Lung (tissue), 12 donors: ENCODE measurements around the gene NDUFV2. TPM values are rescaled to one million over a fixed set of nuclear protein-coding genes. Genes with fewer than 3 reads are reported as not detected.

Experiments
- ATAC-seq: fragments of 200-7000 bp; cut with Tn5 transposase; one replicate; pipeline ENCODE4 v1.9.1; 2020; ENCODE audit warnings: moderate number of reproducible peaks; ENCODE audit not compliant: insufficient read depth, low FRiP score
- DNase-seq, 3 donors: peaks; one replicate each; pipeline ENCODE4 v3.0.0-alpha.2; 2013 to 2017
- H3K27ac ChIP-seq, 2 donors: one replicate each; pipeline ENCODE4 v1.5.1; 2013; ENCODE audit warnings: mild to moderate bottlenecking in 2 of 2, moderate library complexity in 2 of 2, control low read depth in 1 of 2, inconsistent platforms in 1 of 2, low read depth in 1 of 2, low read length in 1 of 2
- H3K27me3 ChIP-seq, 3 donors: one replicate each; pipeline ENCODE4 v1.5.1; 2013; ENCODE audit warnings: low read length in 2 of 3; ENCODE audit not compliant: control insufficient read depth in 3 of 3, insufficient read depth in 3 of 3
- H3K36me3 ChIP-seq, 4 donors: one replicate each; pipeline ENCODE4 v1.5.1; 2013; ENCODE audit warnings: low read length in 4 of 4, mild to moderate bottlenecking in 1 of 4, moderate library complexity in 1 of 4; ENCODE audit not compliant: control insufficient read depth in 4 of 4, insufficient read depth in 4 of 4
- H3K4me1 ChIP-seq, 5 donors: one replicate each; pipeline ENCODE4 v1.5.1; 2013; ENCODE audit warnings: low read length in 5 of 5, mild to moderate bottlenecking in 2 of 5, moderate library complexity in 1 of 5; ENCODE audit not compliant: control insufficient read depth in 5 of 5, insufficient read depth in 5 of 5
- H3K4me3 ChIP-seq: one replicate; pipeline ENCODE4 v1.5.1; 2013; ENCODE audit warnings: mild to moderate bottlenecking, control low read depth, moderate library complexity
- H3K9ac ChIP-seq, 2 donors: one replicate each; pipeline ENCODE4 v1.5.1; 2013; ENCODE audit warnings: low read length in 2 of 2, control low read depth in 1 of 2; ENCODE audit not compliant: insufficient read depth in 1 of 2
- H3K9me3 ChIP-seq, 4 donors: one replicate each; pipeline ENCODE4 v1.5.1; 2013; ENCODE audit warnings: low read length in 3 of 4, mild to moderate bottlenecking in 1 of 4, moderate library complexity in 1 of 4; ENCODE audit not compliant: control insufficient read depth in 4 of 4, insufficient read depth in 3 of 4
- CTCF ChIP-seq: IDR thresholded peaks from 2 replicates; pipeline ENCODE4 v1.5.1; 2012; ENCODE audit warnings: mild to moderate bottlenecking; ENCODE audit errors: control extremely low read depth, extremely low read depth
- WGBS, 2 donors: extraction: QIAGEN DNeasy Blood & Tissue Kit; methylation state at CpG; one replicate each; pipeline ENCODE4 v1.1.7; 2013; 5-methylcytosine and 5-hydroxymethylcytosine counted together
- polyA plus RNA-seq, 2 donors: library from polyadenylated mRNA; stranded (reverse); fragments of 200-250 nt; gene quantifications; one replicate each; pipeline ENCODE4 v1.2.1, GENCODE V29; 2013
- total RNA-seq, 2 donors: library from RNA; depleted of rRNA in 1 of 2; stranded (reverse); fragments of >200 nt in 1 of 2; gene quantifications; one replicate each; pipeline ENCODE4 v1.2.1, GENCODE V29; 2014 to 2021
- donor health status: control.
- donor health status: control.
- donor health status: Bipolar disorder and iron deficiency.
- donor health status: healthy.
- donor health status: DM: yes; HTN: yes; CAD: no.

The NDUFV2 gene
- total and polyA plus RNA-seq, 4 donors: 130 to 355 (median 144) TPM

- Histone ChIP-seq H3K27me3 (no peaks in the 10 kb centered on the region), H3K9ac (no peak overlapping the region), H3K27ac (no peak overlapping the region), H3K36me3 (no peaks in the 10 kb centered on the region), H3K4me1 (peaks cover 0 to 23% (median 5%) of the 10 kb centered on the region in 5 donors), H3K9me3 (no peaks in the 10 kb centered on the region), H3K4me3 (no peak overlapping the region)
- DNase-seq: no peak
- 96 to 97% methylated on average over 2 of the region's 2 CpGs for WGBS, 2 donors
- no peak for ATAC-seq
- no peak for TF ChIP-seq CTCF
These were observed 38.5 kb downstream of the NDUFV2 start for GRCh38 chr18:9140984-9141383.

- Histone ChIP-seq H3K4me1 (peaks cover 0 to 18% (median 11%) of the 10 kb centered on the region in 5 donors), H3K36me3 (no peaks in the 10 kb centered on the region), H3K9ac (no peak overlapping the region), H3K9me3 (no peaks in the 10 kb centered on the region), H3K4me3 (no peak overlapping the region), H3K27ac (peak overlapping the region in 1 of 2 donors; percentile 44), H3K27me3 (no peaks in the 10 kb centered on the region)
- DNase-seq (no peak), ATAC-seq (no peak)
- 93 to 95% methylated on average over 1 of the region's 1 CpG for WGBS, 2 donors
- TF ChIP-seq CTCF: no peak
These were observed 43.7 kb downstream of the NDUFV2 start for GRCh38 chr18:9146224-9146623.

GRCh38 chr18:9147440-9148202, 45.1 kb downstream of the NDUFV2 start:
- DNase-seq (peak; percentile 43 to 85 (median 82)), ATAC-seq (peak; percentile 85)
- peak; percentile 65 for TF ChIP-seq CTCF
- Histone ChIP-seq H3K4me3 (no peak overlapping the region), H3K36me3 (no peaks in the 10 kb centered on the region), H3K27ac (no peak overlapping the region), H3K9ac (no peak overlapping the region), H3K9me3 (no peaks in the 10 kb centered on the region), H3K27me3 (no peaks in the 10 kb centered on the region), H3K4me1 (peaks cover 0 to 16% (median 11%) of the 10 kb centered on the region in 5 donors)
- 6 to 19% methylated on average over 1 of the region's 1 CpG for WGBS, 2 donors
